ENCODE measurements around the gene DDRGK1. TPM values are rescaled to one million over a fixed set of nuclear protein-coding genes. Genes with fewer than 3 reads are reported as not detected.

Gene DDRGK1
- total and polyA plus RNA-seq, 2 of the 8 experiments (the other 6 are each of a cell fraction or from before 2014, with no cell fraction given), result 29.4 to 42.0 TPM

DNA sequence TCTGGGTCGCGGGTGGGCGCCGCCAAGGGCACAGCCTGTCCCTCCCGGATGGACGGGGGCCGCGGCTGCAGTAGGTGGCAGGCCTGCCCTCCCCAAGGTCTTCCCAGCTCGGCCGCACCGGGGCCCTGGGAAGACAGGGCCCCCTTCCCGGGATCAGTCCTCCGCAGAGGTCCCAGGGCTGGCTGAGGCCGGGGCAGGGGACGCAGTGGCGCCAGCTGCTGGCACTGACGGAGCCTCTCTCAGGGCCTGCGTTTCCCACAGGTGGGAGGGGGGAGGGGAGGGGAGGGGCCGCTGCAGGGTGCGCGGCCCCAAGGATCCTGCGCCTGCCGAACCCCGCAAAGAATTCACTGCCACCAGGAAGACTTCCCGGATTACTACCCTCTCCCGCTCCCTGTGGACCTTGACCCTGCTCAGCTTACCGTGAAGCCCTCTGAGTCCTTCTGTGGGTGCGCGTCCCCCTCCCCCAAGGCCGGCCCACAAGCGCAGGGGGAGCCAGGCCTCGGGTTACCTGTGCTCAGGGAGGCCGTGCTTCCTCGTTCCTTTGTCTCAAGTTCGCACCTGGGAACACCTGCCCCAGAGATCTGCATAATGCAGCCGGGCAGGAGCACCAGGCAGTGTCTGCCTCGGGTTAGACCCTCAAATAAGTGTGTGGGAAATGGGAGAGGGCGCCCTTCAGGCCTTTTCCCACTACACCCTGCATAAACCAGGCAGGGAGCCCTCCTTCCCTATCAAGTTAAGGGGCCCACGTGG, 36.2 kb downstream of the DDRGK1 start (continued):
- TF ChIP-seq TBP (IDR thresholded peaks at IDR 0.05; ENCODE audit: low read depth, low read length) (no peak), CTBP2 (IDR thresholded peaks at IDR 0.05; ENCODE audit: borderline replicate concordance, insufficient read depth, insufficient read length, low read length) (no peak), RNF2 (IDR thresholded peaks at IDR 0.05; ENCODE audit: borderline replicate concordance, low read depth, low read length, missing control alignments, poor library complexity, severe bottlenecking) (no peak), SP4 (IDR thresholded peaks at IDR 0.05; ENCODE audit: low read length) (no peak), SAP30 (IDR thresholded peaks at IDR 0.05; ENCODE audit: insufficient read depth, insufficient replicate concordance, low read length) (no peak), SIX5 (IDR thresholded peaks at IDR 0.05; ENCODE audit: low read depth, low read length) (no peak), TAF1 (IDR thresholded peaks at IDR 0.05; ENCODE audit: low read depth, low read length) (peak; percentile 57), BACH1 (IDR thresholded peaks at IDR 0.05; ENCODE audit: low read length) (peak; percentile 50; the same call in 1 of the 2 replicates), SUZ12 (IDR thresholded peaks at IDR 0.05; ENCODE audit: low read length) (no peak), NRF1 (IDR thresholded peaks at IDR 0.05; ENCODE audit: low read depth, low read length) (no peak), SIRT6 (IDR thresholded peaks at IDR 0.05; ENCODE audit: low read length) (no peak), TCF12 (IDR thresholded peaks at IDR 0.05; ENCODE audit: low read depth, low read length) (no peak), BCL11A (IDR thresholded peaks at IDR 0.05; ENCODE audit: low read depth in 2 of 2, low read length in 2 of 2) (no peak), CBX8 (IDR thresholded peaks at IDR 0.05; ENCODE audit: borderline replicate concordance, low read depth, low read length) (no peak), KDM5A (IDR thresholded peaks at IDR 0.05; ENCODE audit: low read length) (no peak), POU5F1 (IDR thresholded peaks at IDR 0.05; ENCODE audit: low read depth, low read length) (no peak), NANOG (IDR thresholded peaks at IDR 0.05; ENCODE audit: insufficient read depth, low read depth, low read length, poor library complexity, severe bottlenecking) (no peak), TEAD4 (IDR thresholded peaks at IDR 0.05; ENCODE audit: low read depth, low read length) (no peak), EZH2 (IDR thresholded peaks at IDR 0.05; ENCODE audit: low read depth, low read length, severe bottlenecking) (no peak), RFX5 (IDR thresholded peaks at IDR 0.05; ENCODE audit: borderline replicate concordance, low read depth, low read length) (no peak)
- TF ChIP-seq, protein P1, sequence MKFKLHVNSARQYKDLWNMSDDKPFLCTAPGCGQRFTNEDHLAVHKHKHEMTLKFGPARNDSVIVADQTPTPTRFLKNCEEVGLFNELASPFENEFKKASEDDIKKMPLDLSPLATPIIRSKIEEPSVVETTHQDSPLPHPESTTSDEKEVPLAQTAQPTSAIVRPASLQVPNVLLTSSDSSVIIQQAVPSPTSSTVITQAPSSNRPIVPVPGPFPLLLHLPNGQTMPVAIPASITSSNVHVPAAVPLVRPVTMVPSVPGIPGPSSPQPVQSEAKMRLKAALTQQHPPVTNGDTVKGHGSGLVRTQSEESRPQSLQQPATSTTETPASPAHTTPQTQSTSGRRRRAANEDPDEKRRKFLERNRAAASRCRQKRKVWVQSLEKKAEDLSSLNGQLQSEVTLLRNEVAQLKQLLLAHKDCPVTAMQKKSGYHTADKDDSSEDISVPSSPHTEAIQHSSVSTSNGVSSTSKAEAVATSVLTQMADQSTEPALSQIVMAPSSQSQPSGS (IDR thresholded peaks at IDR 0.05; ENCODE audit: low read length), result no peak
- TF ChIP-seq, protein P2, sequence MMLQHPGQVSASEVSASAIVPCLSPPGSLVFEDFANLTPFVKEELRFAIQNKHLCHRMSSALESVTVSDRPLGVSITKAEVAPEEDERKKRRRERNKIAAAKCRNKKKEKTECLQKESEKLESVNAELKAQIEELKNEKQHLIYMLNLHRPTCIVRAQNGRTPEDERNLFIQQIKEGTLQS (IDR thresholded peaks at IDR 0.05; ENCODE audit: insufficient read depth, low read depth, low read length), result no peak
